RKO (cell line): ENCODE data around the gene KLHL28.
A peak's percentile ranks its signal among the peaks of the same experiment; 100 is the strongest.
"Not testable (repeated sequence)": the region's sequence is repeated elsewhere in the genome, so short reads cannot be mapped to it uniquely, and the experiment has no call there.

Source experiments
- DNase-seq: peaks from one replicate; pipeline ENCODE4 v3.0.0-alpha.2; 2016; ENCODE audit warnings: low spot score

Gene KLHL28

DNA sequence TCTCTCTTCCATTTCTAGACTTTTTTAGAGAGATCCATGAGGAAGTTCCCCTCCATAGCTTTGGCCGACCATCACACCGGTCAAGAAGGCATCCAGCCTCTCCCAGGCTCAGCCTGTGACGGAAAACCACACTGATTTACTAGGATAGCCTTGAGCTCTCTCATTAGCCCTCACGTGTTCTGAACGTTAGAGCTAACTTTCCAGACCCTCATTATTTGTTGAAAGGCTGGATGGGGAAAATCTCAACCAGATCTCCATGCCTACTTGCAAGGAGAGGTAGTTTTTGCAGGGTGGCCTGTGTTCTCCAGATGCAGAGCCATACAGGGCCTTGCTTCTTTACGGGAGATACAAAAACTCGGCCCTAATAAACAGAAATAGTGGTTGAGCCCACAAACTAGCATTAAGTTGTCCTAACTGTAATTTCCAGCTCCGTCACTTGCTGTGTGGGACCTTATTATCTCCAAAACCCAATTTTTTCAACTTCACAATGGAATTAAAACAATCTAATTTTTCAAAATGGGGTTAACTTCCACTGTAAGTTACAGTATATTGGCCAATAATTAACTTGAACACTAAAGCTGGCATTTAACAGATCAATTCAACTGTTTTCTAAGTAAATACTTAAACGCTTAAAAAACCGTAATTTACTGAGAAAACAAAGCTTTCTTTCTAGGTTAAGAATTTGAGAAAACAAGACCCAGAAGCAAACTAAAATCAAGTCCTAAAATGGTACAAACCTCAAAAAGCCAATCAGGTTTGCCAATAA is 65.3 kb downstream of the KLHL28 start:
- DNase-seq: no peak

DNA sequence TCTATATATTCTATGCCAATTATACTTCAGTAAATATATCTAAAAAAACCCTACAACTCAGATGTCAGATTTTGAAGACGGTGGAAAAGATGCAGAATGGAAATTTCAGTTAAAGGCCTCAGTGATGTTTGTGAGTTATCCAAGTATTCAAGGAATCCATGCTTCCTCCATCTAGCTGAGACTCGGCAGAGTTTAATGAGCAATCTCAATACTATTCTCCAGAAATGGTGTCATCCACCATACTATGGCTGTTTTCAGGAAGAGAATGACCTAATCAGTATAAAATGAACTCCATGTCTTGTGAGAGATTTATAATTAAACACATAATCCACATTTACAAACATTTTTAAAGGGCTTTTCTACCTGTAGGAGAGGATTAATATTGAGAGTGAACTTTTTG is 66.0 kb downstream of the KLHL28 start:
- peak; percentile 80 for DNase-seq

- no peak for DNase-seq
Measured at GRCh38 chr14:44893535-44893934, 68.2 kb downstream of the KLHL28 start.

GRCh38 chr14:44891726-44892372 is 69.9 kb downstream of the KLHL28 start:
- not testable (repeated sequence) for DNase-seq

DNA sequence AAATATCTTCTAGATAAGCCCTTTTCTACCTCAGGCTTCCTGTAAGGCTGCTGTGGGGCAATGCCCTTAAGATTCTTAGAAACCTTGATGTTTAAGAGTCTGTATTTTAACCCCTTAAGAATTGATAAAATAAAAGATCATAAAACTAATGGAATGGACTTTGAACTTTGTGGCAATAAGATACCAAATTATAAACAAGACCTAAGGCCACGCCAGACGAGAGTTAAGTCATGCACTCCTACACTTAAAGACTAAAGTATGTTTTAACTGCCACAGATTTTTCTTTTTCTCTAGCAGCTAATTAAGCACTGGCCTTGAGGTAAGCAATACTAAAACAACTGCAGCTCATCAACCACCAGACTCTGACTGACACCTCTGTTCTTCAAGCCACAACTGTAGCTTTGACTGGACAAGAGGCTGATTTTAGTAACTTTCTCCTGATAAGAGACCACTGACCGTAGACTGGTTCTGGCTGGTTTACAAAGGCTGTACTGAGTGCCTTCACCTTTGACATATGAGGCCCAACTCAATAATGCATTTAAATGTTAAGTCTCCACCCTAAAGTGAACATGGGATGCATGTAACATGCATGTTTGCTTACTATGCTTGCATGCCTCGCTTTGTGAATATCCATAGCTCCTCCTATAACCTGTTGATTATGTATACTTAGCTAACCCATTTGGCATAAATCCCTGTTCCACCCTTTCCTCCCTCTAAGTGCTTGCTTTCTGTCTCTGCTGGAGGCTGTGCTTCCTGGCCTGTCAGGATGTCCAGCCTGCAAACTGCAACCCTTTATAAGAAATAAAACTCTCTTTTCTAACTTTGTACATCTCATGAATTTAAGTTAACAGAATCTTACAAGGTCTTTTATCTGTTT is 71.9 kb downstream of the KLHL28 start:
- no peak for DNase-seq

- no peak for DNase-seq
Measured at GRCh38 chr14:44887596-44887955, 74.2 kb downstream of the KLHL28 start.

DNA sequence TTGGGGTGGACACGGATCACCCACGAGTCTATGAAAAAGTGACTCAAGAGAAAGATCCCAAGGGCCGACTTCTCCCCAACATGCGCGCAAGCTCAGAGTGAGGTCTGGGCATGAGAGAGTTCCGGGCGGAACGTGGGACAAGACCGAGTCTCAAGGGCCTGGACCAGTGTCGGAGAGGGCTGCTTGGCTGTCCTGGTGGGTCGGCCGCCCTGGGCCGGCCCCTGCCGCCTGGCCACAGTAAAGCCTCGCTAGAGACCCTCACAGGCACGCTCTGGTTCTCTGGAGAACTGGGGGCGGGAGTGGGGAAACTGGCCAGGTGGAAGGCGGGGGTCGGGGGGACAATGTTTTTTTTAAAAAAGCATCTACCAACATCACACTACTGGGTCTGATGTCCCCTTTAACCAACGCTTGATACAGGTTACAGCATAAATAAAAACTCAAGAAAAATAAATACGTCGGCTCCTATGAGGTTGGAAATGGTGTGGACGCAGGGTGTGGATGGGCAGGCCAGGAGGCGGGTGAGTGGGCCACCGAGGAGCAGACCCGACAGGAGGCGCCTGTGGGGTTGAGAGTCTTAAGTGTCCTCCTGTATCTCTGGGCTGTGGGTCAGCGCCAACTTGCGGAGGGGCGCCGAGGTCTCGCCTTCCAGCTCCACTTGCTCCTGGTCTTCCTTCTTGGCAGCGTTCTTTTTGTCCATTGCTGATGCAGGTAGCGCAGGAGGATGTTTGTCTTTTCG is 74.7 kb downstream of the KLHL28 start:
- DNase-seq: no peak

DNA sequence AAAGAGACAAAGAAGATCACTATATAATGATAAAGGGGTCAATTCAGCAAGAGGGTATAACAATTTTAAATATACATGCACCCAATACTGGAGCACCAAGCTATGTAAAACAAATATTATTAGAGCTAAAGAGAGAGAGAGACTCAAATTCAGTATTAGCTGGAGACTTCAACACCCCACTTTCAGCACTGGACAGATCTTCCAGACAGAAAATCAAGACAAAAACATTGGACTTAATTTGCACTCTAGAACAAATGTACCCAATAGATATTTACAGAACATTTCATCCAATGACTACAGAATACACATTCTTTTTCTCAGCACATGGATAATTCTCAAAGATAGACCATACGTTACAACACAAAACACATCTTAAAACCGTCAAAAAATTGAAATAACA is 81.0 kb downstream of the KLHL28 start:
- DNase-seq: no peak
